Measurements from ENCODE around the gene HERC2.

Gene HERC2

DNA sequence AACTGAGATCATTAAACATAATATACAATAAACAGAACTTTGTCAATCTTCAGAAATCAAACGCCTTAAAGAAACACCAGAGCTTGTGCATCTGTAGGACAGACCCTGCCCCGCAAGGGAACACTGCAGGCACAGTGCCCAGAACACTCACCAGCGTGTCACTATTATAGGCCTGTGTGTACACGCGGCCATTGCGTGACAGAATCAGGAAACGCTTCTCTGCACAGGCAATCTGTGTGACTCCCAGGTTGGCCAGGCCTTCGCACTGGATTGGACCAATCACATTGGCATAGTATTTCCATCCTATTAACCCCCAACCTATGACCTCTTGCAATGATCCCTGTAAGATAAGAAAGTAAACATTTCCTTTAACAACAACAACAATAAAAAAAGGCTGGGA lies 52.9 kb downstream of the HERC2 start:
- TF ChIP-seq, protein P1, sequence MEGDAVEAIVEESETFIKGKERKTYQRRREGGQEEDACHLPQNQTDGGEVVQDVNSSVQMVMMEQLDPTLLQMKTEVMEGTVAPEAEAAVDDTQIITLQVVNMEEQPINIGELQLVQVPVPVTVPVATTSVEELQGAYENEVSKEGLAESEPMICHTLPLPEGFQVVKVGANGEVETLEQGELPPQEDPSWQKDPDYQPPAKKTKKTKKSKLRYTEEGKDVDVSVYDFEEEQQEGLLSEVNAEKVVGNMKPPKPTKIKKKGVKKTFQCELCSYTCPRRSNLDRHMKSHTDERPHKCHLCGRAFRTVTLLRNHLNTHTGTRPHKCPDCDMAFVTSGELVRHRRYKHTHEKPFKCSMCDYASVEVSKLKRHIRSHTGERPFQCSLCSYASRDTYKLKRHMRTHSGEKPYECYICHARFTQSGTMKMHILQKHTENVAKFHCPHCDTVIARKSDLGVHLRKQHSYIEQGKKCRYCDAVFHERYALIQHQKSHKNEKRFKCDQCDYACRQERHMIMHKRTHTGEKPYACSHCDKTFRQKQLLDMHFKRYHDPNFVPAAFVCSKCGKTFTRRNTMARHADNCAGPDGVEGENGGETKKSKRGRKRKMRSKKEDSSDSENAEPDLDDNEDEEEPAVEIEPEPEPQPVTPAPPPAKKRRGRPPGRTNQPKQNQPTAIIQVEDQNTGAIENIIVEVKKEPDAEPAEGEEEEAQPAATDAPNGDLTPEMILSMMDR (IDR thresholded peaks at IDR 0.05; ENCODE audit: low read depth, low read length) = no peak
- no peak overlapping the region for H3K4me3 ChIP-seq (ENCODE audit: low read depth, low read length)

DNA sequence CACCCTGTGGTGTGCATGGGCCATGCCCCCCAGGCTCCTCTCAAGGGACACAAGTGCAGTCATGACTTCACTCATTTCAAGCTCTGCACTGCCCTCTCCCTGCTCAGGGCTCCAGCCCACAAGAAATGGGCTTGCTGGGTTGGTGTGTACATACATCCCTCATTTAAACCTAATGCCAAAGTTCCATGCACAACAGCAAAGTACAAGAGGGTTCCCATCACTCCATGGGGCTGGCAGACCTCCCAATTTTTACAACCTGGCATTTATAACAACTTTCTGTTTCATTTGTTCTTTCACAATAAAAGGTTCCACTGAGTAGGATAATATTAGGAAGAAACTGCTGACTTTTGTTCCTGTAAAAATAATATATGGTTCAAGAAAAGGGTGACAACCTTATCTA lies 54.3 kb downstream of the HERC2 start:
- TF ChIP-seq, protein P1 (IDR thresholded peaks at IDR 0.05; ENCODE audit: low read depth, low read length) = no peak
- H3K4me3 ChIP-seq (ENCODE audit: low read depth, low read length) = no peak overlapping the region

DNA sequence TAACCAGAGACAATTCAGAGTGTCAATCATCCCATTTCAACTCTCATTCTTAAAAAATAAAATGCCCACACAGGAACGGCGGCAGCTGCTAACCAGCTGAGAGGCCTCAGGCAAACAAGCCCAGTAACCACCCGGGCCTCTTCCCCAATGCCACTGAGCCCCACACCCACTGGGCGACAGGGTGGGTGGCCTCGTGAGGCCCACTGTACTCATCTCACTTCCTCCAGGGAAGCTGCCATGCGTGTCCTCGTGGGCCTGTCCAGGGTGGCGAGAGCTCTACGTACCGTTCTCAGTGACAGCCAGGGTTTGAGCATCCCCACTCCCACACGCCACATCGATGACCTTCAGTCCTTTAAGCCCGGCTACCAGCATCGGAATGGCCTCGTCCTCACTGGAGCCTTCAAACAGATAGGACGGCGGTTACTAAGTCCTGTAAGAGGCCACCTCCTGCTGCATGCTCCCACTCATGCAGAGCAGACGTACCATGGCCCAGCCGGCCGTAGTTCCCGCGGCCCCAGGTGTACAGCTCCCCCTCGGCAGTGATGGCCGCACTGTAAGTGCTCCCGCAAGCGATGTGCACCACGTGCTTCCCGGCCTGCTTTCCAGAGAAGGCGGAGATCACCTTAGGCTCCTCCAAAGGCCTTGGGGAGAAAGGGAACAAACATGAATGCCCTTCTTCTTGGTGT lies 56.5 kb downstream of the HERC2 start:
- TF ChIP-seq, protein P1 (IDR thresholded peaks at IDR 0.05; ENCODE audit: low read depth, low read length) = no peak

DNA sequence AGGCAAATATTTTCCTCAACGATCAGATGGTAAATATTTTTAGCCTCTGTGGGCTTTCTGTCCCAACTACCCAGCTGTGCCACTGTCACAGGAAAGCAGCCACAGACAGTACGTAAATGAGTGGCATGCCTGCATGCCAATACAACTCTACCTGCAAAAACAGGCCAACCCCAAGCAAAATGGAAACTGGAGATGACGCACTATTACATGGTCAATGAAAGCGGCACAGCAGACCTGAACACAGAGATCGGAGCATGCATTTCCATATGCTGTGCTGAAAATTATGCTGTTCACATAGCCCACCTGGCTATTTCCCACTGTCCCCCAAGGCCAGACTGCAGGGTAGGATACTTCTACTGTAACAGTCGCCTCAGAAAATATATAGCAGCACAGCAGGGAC lies 57.8 kb downstream of the HERC2 start:
- TF ChIP-seq, protein P1 (IDR thresholded peaks at IDR 0.05; ENCODE audit: low read depth, low read length) = no peak

More for the DNA sequence above, 56.5 kb downstream of the HERC2 start:
- H3K4me3 ChIP-seq (ENCODE audit: low read depth, low read length) = no peak overlapping the region

DNA sequence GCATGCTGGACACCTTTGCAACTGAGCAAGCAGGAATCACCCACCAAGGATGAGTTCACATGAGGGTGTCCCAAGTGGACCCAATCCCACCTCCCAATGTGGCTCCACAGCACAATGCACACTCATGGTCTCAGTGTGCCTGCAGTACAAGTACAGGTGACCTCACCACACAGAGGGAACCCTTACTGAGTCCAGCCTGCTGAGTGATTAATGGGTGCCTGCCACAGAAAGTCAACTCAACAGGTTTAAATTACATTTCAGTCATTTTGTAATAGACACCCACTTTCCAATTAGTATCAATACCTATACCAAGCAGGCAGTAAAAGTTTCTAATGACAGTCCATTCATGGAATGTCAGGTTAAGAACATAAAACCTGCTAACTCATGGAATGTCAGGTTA lies 59.5 kb downstream of the HERC2 start:
- H3K4me3 ChIP-seq (ENCODE audit: low read depth, low read length) = no peak overlapping the region
- TF ChIP-seq, protein P1 (IDR thresholded peaks at IDR 0.05; ENCODE audit: low read depth, low read length) = no peak

More for the DNA sequence above, 57.8 kb downstream of the HERC2 start:
- no peak overlapping the region for H3K4me3 ChIP-seq (ENCODE audit: low read depth, low read length)

DNA sequence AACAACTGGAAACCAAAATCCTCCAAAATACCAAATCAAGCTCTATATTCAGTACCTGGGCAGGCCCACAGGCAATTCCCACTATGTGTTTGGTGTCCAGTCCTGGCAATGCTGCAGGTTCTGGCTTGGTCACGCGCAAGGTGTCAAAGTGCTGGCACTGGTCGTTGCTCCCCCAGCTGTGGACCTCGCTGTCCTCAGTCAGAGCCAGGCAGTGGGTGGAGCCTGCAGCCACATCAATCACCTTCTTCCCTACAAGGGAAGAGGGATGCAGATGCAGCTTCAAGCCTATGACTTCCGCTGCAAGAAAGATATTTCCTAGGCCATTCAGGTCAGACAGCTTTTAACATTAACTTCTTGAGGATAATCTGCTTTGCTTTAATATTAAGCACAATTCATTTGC lies 61.3 kb downstream of the HERC2 start:
- H3K4me3 ChIP-seq (ENCODE audit: low read depth, low read length) = no peak overlapping the region
- TF ChIP-seq, protein P1 (IDR thresholded peaks at IDR 0.05; ENCODE audit: low read depth, low read length) = no peak

DNA sequence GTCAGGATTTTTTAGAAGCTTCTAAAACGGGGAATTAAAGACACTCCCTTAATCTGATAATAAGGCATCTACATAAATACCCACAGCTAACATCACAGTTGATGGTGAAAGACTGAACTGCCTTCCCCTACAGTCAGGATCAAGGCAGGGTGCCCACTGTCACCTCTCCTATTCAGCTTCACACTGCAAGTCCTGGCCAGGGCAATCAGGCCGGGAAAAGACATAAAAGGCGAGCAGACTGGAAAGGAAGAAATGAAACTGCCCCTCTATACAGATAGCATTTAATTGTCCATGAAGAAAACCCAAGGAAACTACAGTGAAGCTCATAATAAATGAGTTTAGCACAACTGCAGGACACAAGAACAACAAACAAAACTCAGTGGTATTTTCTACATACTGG lies 61.7 kb downstream of the HERC2 start:
- H3K4me3 ChIP-seq (ENCODE audit: low read depth, low read length) = no peak overlapping the region
- TF ChIP-seq, protein P1 (IDR thresholded peaks at IDR 0.05; ENCODE audit: low read depth, low read length) = no peak

Measured in WI38 (cell line).